ENCODE measurements around the gene CXCL1.

CXCL1 gene

GRCh38 chr4:73869130-73870055, at the start of gene CXCL1:
TSS of gene CXCL1 (plus strand) at chr4:73869393. CDS start at chr4:73869471, 78 bp downstream.
- peak; percentile 31 for DNase-seq (ENCODE audit: low spot score)

GRCh38 chr4:73821325-73821724, 47.9 kb upstream of the CXCL1 start:
- DNase-seq (ENCODE audit: low spot score): no peak

- no peak for DNase-seq (ENCODE audit: low spot score)
Observed at GRCh38 chr4:73822389-73822788, 46.8 kb upstream of the CXCL1 start.

GRCh38 chr4:73822812-73823504, 46.2 kb upstream of the CXCL1 start:
- DNase-seq (ENCODE audit: low spot score): no peak

- DNase-seq (ENCODE audit: low spot score): no peak
Observed at GRCh38 chr4:73823760-73824159, 45.4 kb upstream of the CXCL1 start.

- peak; percentile 22 for DNase-seq (ENCODE audit: low spot score)
Observed at GRCh38 chr4:73828956-73829355, 40.2 kb upstream of the CXCL1 start.

- DNase-seq (ENCODE audit: low spot score): no peak
Observed at GRCh38 chr4:73831569-73831968, 37.6 kb upstream of the CXCL1 start.

- peak; percentile 22 for DNase-seq (ENCODE audit: low spot score)
Observed at GRCh38 chr4:73832651-73833237, 36.4 kb upstream of the CXCL1 start.

- peak; percentile 19 for DNase-seq (ENCODE audit: low spot score)
Observed at GRCh38 chr4:73836373-73837279, 32.6 kb upstream of the CXCL1 start, which contains the start of gene CXCL6. TSS of gene CXCL6 (plus strand) at chr4:73836678. CDS start at chr4:73836751, 73 bp downstream.

- no peak for DNase-seq (ENCODE audit: low spot score)
Observed at GRCh38 chr4:73839071-73839470, 30.1 kb upstream of the CXCL1 start.

GRCh38 chr4:73839715-73840114, 29.5 kb upstream of the CXCL1 start:
- DNase-seq (ENCODE audit: low spot score): no peak

- DNase-seq (ENCODE audit: low spot score): no peak
Observed at GRCh38 chr4:73841243-73841925, 27.8 kb upstream of the CXCL1 start.

- DNase-seq (ENCODE audit: low spot score): no peak
Observed at GRCh38 chr4:73842696-73843095, 26.5 kb upstream of the CXCL1 start.

GRCh38 chr4:73843369-73843768, 25.8 kb upstream of the CXCL1 start:
- no peak for DNase-seq (ENCODE audit: low spot score)

GRCh38 chr4:73844345-73844744, 24.8 kb upstream of the CXCL1 start:
- no peak for DNase-seq (ENCODE audit: low spot score)

GRCh38 chr4:73844806-73845205, 24.4 kb upstream of the CXCL1 start:
- DNase-seq (ENCODE audit: low spot score): no peak

- no peak for DNase-seq (ENCODE audit: low spot score)
Observed at GRCh38 chr4:73847526-73848182, 21.5 kb upstream of the CXCL1 start.

GRCh38 chr4:73848183-73848777, 20.9 kb upstream of the CXCL1 start:
- DNase-seq (ENCODE audit: low spot score): no peak

GRCh38 chr4:73850261-73850970, 18.8 kb upstream of the CXCL1 start:
- DNase-seq (ENCODE audit: low spot score): no peak

All from AG08395 (cell line).